NCI-H1105 treated with DMSO at 0.1 percent for 48 hours (cell line): ENCODE data around the gene GMCL1.
"Not testable (repeated sequence)": the region's sequence is repeated elsewhere in the genome, so short reads cannot be mapped to it uniquely, and the experiment has no call there.

Experiments used
- DNase-seq: peaks from one replicate; lab custom pipeline; 2025; lab: John Stamatoyannopoulos, UW

GMCL1 gene

GRCh38 chr2:69807821-69808540, 21.5 kb upstream of the GMCL1 start:
- no peak for DNase-seq

GRCh38 chr2:69810550-69810949, 18.9 kb upstream of the GMCL1 start:
- no peak for DNase-seq

- no peak for DNase-seq
These were observed 18.4 kb upstream of the GMCL1 start for GRCh38 chr2:69811018-69811417.

GRCh38 chr2:69811591-69811990, 17.9 kb upstream of the GMCL1 start:
- DNase-seq, result no peak

GRCh38 chr2:69815717-69816116, 13.7 kb upstream of the GMCL1 start:
- no peak for DNase-seq

GRCh38 chr2:69816923-69817542, 12.4 kb upstream of the GMCL1 start:
- DNase-seq, result peak; percentile 73

- DNase-seq, result no peak
These were observed 11.5 kb upstream of the GMCL1 start for GRCh38 chr2:69817729-69818501.

- no peak for DNase-seq
These were observed 1.5 kb upstream of the GMCL1 start for GRCh38 chr2:69827796-69828540.

GRCh38 chr2:69828938-69829255, 563 bp upstream of the GMCL1 start:
- DNase-seq, result no peak

- peak; percentile 30 for DNase-seq
These were observed 815 bp downstream of the GMCL1 start for GRCh38 chr2:69830045-69830905.

GRCh38 chr2:69830906-69831241, 1.4 kb downstream of the GMCL1 start:
- not testable (repeated sequence) for DNase-seq

- no peak for DNase-seq
These were observed 2.0 kb downstream of the GMCL1 start for GRCh38 chr2:69831354-69831905.

GRCh38 chr2:69833752-69834151, 4.3 kb downstream of the GMCL1 start:
- no peak for DNase-seq

GRCh38 chr2:69835666-69836065, 6.2 kb downstream of the GMCL1 start:
- no peak for DNase-seq

- no peak for DNase-seq
These were observed 6.9 kb downstream of the GMCL1 start for GRCh38 chr2:69836316-69836715.

- no peak for DNase-seq
These were observed 8.1 kb downstream of the GMCL1 start for GRCh38 chr2:69837533-69837932.

- no peak for DNase-seq
These were observed 14.5 kb downstream of the GMCL1 start for GRCh38 chr2:69843993-69844392.

- DNase-seq, result no peak
These were observed 15.1 kb downstream of the GMCL1 start for GRCh38 chr2:69844560-69844959.

- DNase-seq, result no peak
These were observed 17.0 kb downstream of the GMCL1 start for GRCh38 chr2:69846182-69847067.

- no peak for DNase-seq
These were observed 17.8 kb downstream of the GMCL1 start for GRCh38 chr2:69847068-69847828.
